H9 (cell line): ENCODE measurements around the gene NAT16. TPM values are rescaled to one million over a fixed set of nuclear protein-coding genes. Genes with fewer than 3 reads are reported as not detected.

Experiments
- DNase-seq: peaks from one replicate; pipeline ENCODE4 v3.0.0-alpha.2; 2017
- H2AFZ ChIP-seq: one replicate; pipeline ENCODE4 v1.6.1; 2013; ENCODE audit warnings: mild to moderate bottlenecking, low read length, control low read depth, moderate library complexity
- H2AK5ac ChIP-seq: 2 replicates; pipeline ENCODE4 v1.6.1; 2013; ENCODE audit warnings: low read length, control low read depth, mixed read lengths; ENCODE audit not compliant: insufficient read length
- H2BK120ac ChIP-seq: one replicate; pipeline ENCODE4 v1.6.1; 2013; ENCODE audit warnings: low read depth, mild to moderate bottlenecking, low read length, control low read depth, inconsistent platforms; ENCODE audit not compliant: poor library complexity, severe bottlenecking
- H2BK12ac ChIP-seq: 2 replicates; pipeline ENCODE4 v1.6.1; 2013; ENCODE audit warnings: low read length, control low read depth, mixed read lengths, low read depth; ENCODE audit not compliant: insufficient read length
- H2BK15ac ChIP-seq: 2 replicates; pipeline ENCODE4 v1.6.1; 2013; ENCODE audit warnings: low read depth, low read length, control low read depth
- H2BK20ac ChIP-seq: one replicate; pipeline ENCODE4 v1.6.1; 2013; ENCODE audit warnings: low read depth, mild to moderate bottlenecking, low read length, control low read depth, inconsistent platforms; ENCODE audit not compliant: poor library complexity, severe bottlenecking
- H2BK5ac ChIP-seq: 2 replicates; pipeline ENCODE4 v1.6.1; 2013; ENCODE audit warnings: low read length, control low read depth, mixed read lengths; ENCODE audit not compliant: insufficient read length
- H3K14ac ChIP-seq: 2 replicates; pipeline ENCODE4 v1.6.1; 2013; ENCODE audit warnings: low read length, control low read depth; ENCODE audit not compliant: insufficient read depth
- H3K18ac ChIP-seq: 2 replicates; pipeline ENCODE4 v1.6.1; 2013; ENCODE audit warnings: low read depth, mild to moderate bottlenecking, mixed read lengths, low read length, control low read depth; ENCODE audit not compliant: insufficient read length
- H3K23ac ChIP-seq: 2 replicates; pipeline ENCODE4 v1.6.1; 2013; ENCODE audit warnings: low read length, control low read depth, mixed read lengths, low read depth; ENCODE audit not compliant: insufficient read length
- H3K23me2 ChIP-seq: 2 replicates; pipeline ENCODE4 v1.6.1; 2013; ENCODE audit warnings: low read depth, mild to moderate bottlenecking, mixed read lengths, low read length, control low read depth; ENCODE audit not compliant: insufficient read length, poor library complexity, severe bottlenecking
- H3K27ac ChIP-seq: 2 replicates; pipeline ENCODE4 v1.5.1; 2013; ENCODE audit warnings: low read length, control low read depth, mixed read lengths, low read depth; ENCODE audit not compliant: insufficient read length
- H3K27me3 ChIP-seq: 2 replicates; pipeline ENCODE4 v1.6.1; 2013; ENCODE audit warnings: low read length, control low read depth, inconsistent platforms; ENCODE audit not compliant: insufficient read depth
- H3K4ac ChIP-seq: 2 replicates; pipeline ENCODE4 v1.6.1; 2013; ENCODE audit warnings: low read depth, mild to moderate bottlenecking, control low read depth, inconsistent platforms, low read length, moderate library complexity
- H3K4me1 ChIP-seq: 2 replicates; pipeline ENCODE4 v1.6.1; 2013; ENCODE audit warnings: low read length, control low read depth, inconsistent platforms; ENCODE audit not compliant: insufficient read depth
- H3K4me2 ChIP-seq: 2 replicates; pipeline ENCODE4 v1.6.1; 2013; ENCODE audit warnings: low read length, control low read depth, mixed read lengths; ENCODE audit not compliant: insufficient read length, insufficient read depth
- H3K56ac ChIP-seq: 2 replicates; pipeline ENCODE4 v1.6.1; 2013; ENCODE audit warnings: low read depth, mild to moderate bottlenecking, mixed read lengths, low read length, control low read depth; ENCODE audit not compliant: insufficient read length
- H3K79me1 ChIP-seq: 2 replicates; pipeline ENCODE4 v1.6.1; 2013; ENCODE audit warnings: low read depth, mild to moderate bottlenecking, moderate library complexity, low read length, control low read depth, inconsistent platforms; ENCODE audit not compliant: insufficient read depth, poor library complexity, severe bottlenecking
- H3K79me2 ChIP-seq: 2 replicates; pipeline ENCODE4 v1.6.1; 2013; ENCODE audit warnings: low read length, control low read depth, inconsistent platforms; ENCODE audit not compliant: insufficient read depth
- H3K9ac ChIP-seq: 2 replicates; pipeline ENCODE4 v1.6.1; 2013; ENCODE audit warnings: low read length, control low read depth, mixed read lengths; ENCODE audit not compliant: insufficient read length; ENCODE audit errors: extremely low read depth
- H3K9me3 ChIP-seq: one replicate; pipeline ENCODE4 v1.6.1; 2013; ENCODE audit warnings: low read depth, low read length, inconsistent platforms; ENCODE audit not compliant: control insufficient read depth
- H3T11ph ChIP-seq: one replicate; pipeline ENCODE4 v1.6.1; 2013; ENCODE audit warnings: mild to moderate bottlenecking, low read length, control low read depth, inconsistent platforms
- H4K20me1 ChIP-seq: one replicate; pipeline ENCODE4 v1.6.1; 2013; ENCODE audit not compliant: control insufficient read depth, insufficient read length, insufficient read depth
- H4K5ac ChIP-seq: 2 replicates; pipeline ENCODE4 v1.6.1; 2013; ENCODE audit warnings: low read depth, mild to moderate bottlenecking, mixed read lengths, low read length, control low read depth; ENCODE audit not compliant: insufficient read length
- H4K8ac ChIP-seq: replicated peaks from 2 replicates; pipeline ENCODE4 v1.6.1; 2013; ENCODE audit warnings: low read length, control low read depth, mixed read lengths, low read depth; ENCODE audit not compliant: insufficient read length
- H4K91ac ChIP-seq: 2 replicates; pipeline ENCODE4 v1.6.1; 2013; ENCODE audit warnings: low read depth, mild to moderate bottlenecking, moderate library complexity, mixed read lengths, low read length, control low read depth; ENCODE audit not compliant: insufficient read length
- H3K27ac Mint-ChIP-seq, 3 experiments: 2 replicates in 2 of 3; 3 replicates in 1 of 3; pipeline ENCODE4 v1.8.0; 2020 to 2021; ENCODE audit warnings: mixed read lengths in 3 of 3, mild to moderate bottlenecking in 1 of 3, moderate library complexity in 1 of 3
- H3K27me3 Mint-ChIP-seq: 2 replicates; pipeline ENCODE4 v1.8.0; 2021; ENCODE audit warnings: low read depth, mild to moderate bottlenecking, moderate library complexity, mixed read lengths
- H3K36me3 Mint-ChIP-seq, 3 experiments: 2 replicates in 2 of 3; 3 replicates in 1 of 3; pipeline ENCODE4 v1.8.0; 2020 to 2021; ENCODE audit warnings: low read depth in 3 of 3, mixed read lengths in 3 of 3; ENCODE audit not compliant: insufficient read depth in 1 of 3
- H3K4me1 Mint-ChIP-seq, 2 experiments: 2 replicates each; pipeline ENCODE4 v1.8.0; 2020; ENCODE audit warnings: mixed read lengths in 2 of 2
- H3K4me3 Mint-ChIP-seq, 2 experiments: 2 replicates in 1 of 2; 3 replicates in 1 of 2; pipeline ENCODE4 v1.8.0; 2020 to 2021; ENCODE audit warnings: mild to moderate bottlenecking in 2 of 2, mixed read lengths in 2 of 2, moderate library complexity in 1 of 2
- H3K9me3 Mint-ChIP-seq, 2 experiments: 2 replicates in 1 of 2; 3 replicates in 1 of 2; pipeline ENCODE4 v1.8.0; 2020; ENCODE audit warnings: mild to moderate bottlenecking in 2 of 2, mixed read lengths in 2 of 2, moderate library complexity in 1 of 2
- total RNA-seq: library from RNA; stranded (reverse); gene quantifications from 2 replicates; pipeline ENCODE4 v1.2.1, GENCODE V29; 2021
- TF ChIP-seq, protein P1 (sequence below): fragments of 200-600 bp; sonication (generic); conservative IDR thresholded peaks from 3 replicates; pipeline ENCODE4 v1.8.0; 2021; ENCODE audit warnings: antibody characterized with exemption, mild to moderate bottlenecking

The NAT16 gene
- total RNA-seq, 1 experiment from 2014 or later: 0.50 TPM

- H2AFZ ChIP-seq: no peak overlapping the region
- H3K4me2 ChIP-seq: no peak overlapping the region
- no peak overlapping the region for H4K91ac ChIP-seq
- H2BK5ac ChIP-seq: no peak overlapping the region
- no peak overlapping the region for H4K8ac ChIP-seq
- no peak overlapping the region for H2BK120ac ChIP-seq
- DNase-seq: no peak
- H3K27me3 Mint-ChIP-seq: peaks cover 13% of the 10 kb centered on the region
- peaks cover 41 to 58% of the 10 kb centered on the region in 2 experiments for H3K4me1 Mint-ChIP-seq
- H3K79me2 ChIP-seq: no peaks in the 10 kb centered on the region
- no peak overlapping the region for H3K9ac ChIP-seq
- no peak overlapping the region for H3K23ac ChIP-seq
- H4K20me1 ChIP-seq: no peaks in the 10 kb centered on the region
- H3K27ac Mint-ChIP-seq: no peak overlapping the region
- peaks cover 24% of the 10 kb centered on the region for H3K23me2 ChIP-seq
- no peak overlapping the region for H4K5ac ChIP-seq
- TF ChIP-seq, protein P1, sequence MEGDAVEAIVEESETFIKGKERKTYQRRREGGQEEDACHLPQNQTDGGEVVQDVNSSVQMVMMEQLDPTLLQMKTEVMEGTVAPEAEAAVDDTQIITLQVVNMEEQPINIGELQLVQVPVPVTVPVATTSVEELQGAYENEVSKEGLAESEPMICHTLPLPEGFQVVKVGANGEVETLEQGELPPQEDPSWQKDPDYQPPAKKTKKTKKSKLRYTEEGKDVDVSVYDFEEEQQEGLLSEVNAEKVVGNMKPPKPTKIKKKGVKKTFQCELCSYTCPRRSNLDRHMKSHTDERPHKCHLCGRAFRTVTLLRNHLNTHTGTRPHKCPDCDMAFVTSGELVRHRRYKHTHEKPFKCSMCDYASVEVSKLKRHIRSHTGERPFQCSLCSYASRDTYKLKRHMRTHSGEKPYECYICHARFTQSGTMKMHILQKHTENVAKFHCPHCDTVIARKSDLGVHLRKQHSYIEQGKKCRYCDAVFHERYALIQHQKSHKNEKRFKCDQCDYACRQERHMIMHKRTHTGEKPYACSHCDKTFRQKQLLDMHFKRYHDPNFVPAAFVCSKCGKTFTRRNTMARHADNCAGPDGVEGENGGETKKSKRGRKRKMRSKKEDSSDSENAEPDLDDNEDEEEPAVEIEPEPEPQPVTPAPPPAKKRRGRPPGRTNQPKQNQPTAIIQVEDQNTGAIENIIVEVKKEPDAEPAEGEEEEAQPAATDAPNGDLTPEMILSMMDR: no peak
- H3K4me1 ChIP-seq: peaks cover 7% of the 10 kb centered on the region; the same call in 1 of the 2 replicates
- no peak overlapping the region for H3K14ac ChIP-seq
- H3K18ac ChIP-seq: no peak overlapping the region
- H3K4ac ChIP-seq: no peak overlapping the region
- no peaks in the 10 kb centered on the region for H3K9me3 ChIP-seq
- no peak overlapping the region for H2AK5ac ChIP-seq
- H3K27ac ChIP-seq: no peak overlapping the region
- H3K9me3 Mint-ChIP-seq: no peaks in the 10 kb centered on the region; a peak in 1 of 5 replicates
- H2BK15ac ChIP-seq: no peak overlapping the region
- no peak overlapping the region for H2BK20ac ChIP-seq
- peak overlapping the region in 1 of 2 experiments; percentile 53; a peak in 1 of 5 replicates for H3K4me3 Mint-ChIP-seq
- H3K56ac ChIP-seq: no peak overlapping the region
- peaks cover 0 to 25% (median 20%) of the 10 kb centered on the region in 3 experiments; a peak in 4 of 7 replicates for H3K36me3 Mint-ChIP-seq
- no peaks in the 10 kb centered on the region; the same call in 1 of the 2 replicates for H3K27me3 ChIP-seq
- no peaks in the 10 kb centered on the region for H3K79me1 ChIP-seq
- H2BK12ac ChIP-seq: no peak overlapping the region
- H3T11ph ChIP-seq: no peak overlapping the region
These were observed 19.2 kb downstream of the NAT16 start for GRCh38 chr7:101160910-101161309.
